OCI-LY3 (cell line): Measurements from ENCODE around the gene ANKRD39.

Experiments used
- H2AFZ ChIP-seq: fragments of 200-600, 300-600 bp; shearing (Covaris generic); 2 replicates; pipeline ENCODE4 v1.6.0; 2014; ENCODE audit warnings: antibody characterized with exemption, low read depth, low read length
- H3K27ac ChIP-seq: fragments of 200-600, 300-600 bp; sonication (generic); 2 replicates; pipeline ENCODE4 v1.5.1; 2014; ENCODE audit warnings: mild to moderate bottlenecking, low read length, moderate library complexity, mixed read lengths
- H3K27me3 ChIP-seq: fragments of 200-600, 300-600 bp; sonication (generic); 2 replicates; pipeline ENCODE4 v1.6.1; 2014; ENCODE audit warnings: low read depth, low read length, mixed read lengths
- H3K36me3 ChIP-seq: fragments of 200-600, 300-600 bp; sonication (generic); replicated peaks from 2 replicates; pipeline ENCODE3; 2014; ENCODE audit warnings: low read depth, low read length, mixed read lengths
- H3K4me1 ChIP-seq: fragments of 300-600, 200-600 bp; sonication (generic); 2 replicates; pipeline ENCODE4 v1.6.1; 2014; ENCODE audit warnings: low read length, mixed read lengths
- H3K4me2 ChIP-seq: fragments of 200-600, 300-600 bp; sonication (generic); 2 replicates; pipeline ENCODE4 v1.6.1; 2014; ENCODE audit warnings: low read length, mixed read lengths
- H3K4me3 ChIP-seq: fragments of 300-600, 200-600 bp; sonication (generic); 2 replicates; pipeline ENCODE4 v1.5.1; 2014; ENCODE audit warnings: antibody characterized with exemption, mild to moderate bottlenecking, low read length, moderate library complexity
- H3K79me2 ChIP-seq: fragments of 300-600, 200-600 bp; shearing (Covaris generic); 2 replicates; pipeline ENCODE4 v1.6.1; 2014; ENCODE audit warnings: mild to moderate bottlenecking, low read length, mixed read lengths
- H3K9ac ChIP-seq: fragments of 300-600, 200-600 bp; shearing (Covaris generic); 2 replicates; pipeline ENCODE4 v1.6.0; 2014; ENCODE audit warnings: mild to moderate bottlenecking, low read length, moderate library complexity
- H3K9me3 ChIP-seq: fragments of 200-600, 300-600 bp; shearing (Covaris generic); 2 replicates; pipeline ENCODE4 v1.6.1; 2014; ENCODE audit warnings: low read length, mixed read lengths; ENCODE audit not compliant: insufficient read depth
- H4K20me1 ChIP-seq: fragments of 200-600, 300-600 bp; sonication (generic); 2 replicates; pipeline ENCODE4 v1.6.1; 2016; ENCODE audit warnings: low read length, mixed read lengths; ENCODE audit not compliant: insufficient read depth
- EZH2phosphoT487 ChIP-seq: fragments of 200-600 bp; shearing (Covaris generic); IDR thresholded peaks from 2 replicates; pipeline ENCODE4 v1.6.1; 2018; ENCODE audit warnings: antibody characterized with exemption, mixed run types, low read depth
- TF ChIP-seq, protein P1 (sequence below): fragments of 200-600, 300-600 bp; sonication (generic); IDR thresholded peaks from 2 replicates; pipeline ENCODE4 v1.5.1; 2014; ENCODE audit warnings: antibody characterized with exemption, low read length, low read depth

Gene ANKRD39

DNA sequence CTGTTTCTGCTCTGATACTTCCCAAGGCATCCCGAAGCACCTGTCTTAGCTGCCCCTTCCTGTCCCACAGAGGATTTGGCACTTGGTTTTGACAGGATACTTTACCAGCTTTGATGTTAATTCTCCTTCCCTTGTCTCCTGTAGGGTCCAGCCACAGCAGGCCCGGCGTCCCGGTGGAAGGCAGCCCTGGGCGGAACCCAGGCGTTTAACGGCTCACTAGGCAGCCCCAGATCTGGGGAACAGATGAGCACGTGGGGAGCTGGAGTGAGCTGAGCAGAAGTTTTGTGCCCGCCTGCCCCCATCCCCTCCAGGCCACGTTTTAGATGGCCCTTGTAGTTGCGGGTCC, 25.4 kb downstream of the ANKRD39 start:
- Histone ChIP-seq H3K9me3 (no peaks in the 10 kb centered on the region), H3K27ac (no peak overlapping the region), H3K27me3 (no peaks in the 10 kb centered on the region), H3K4me2 (no peak overlapping the region), H2AFZ (no peak overlapping the region), H4K20me1 (no peaks in the 10 kb centered on the region), H3K79me2 (no peaks in the 10 kb centered on the region), H3K4me3 (no peak overlapping the region), H3K36me3 (peaks cover 29% of the 10 kb centered on the region), H3K4me1 (no peaks in the 10 kb centered on the region), H3K9ac (no peak overlapping the region)
- TF ChIP-seq, protein P1, sequence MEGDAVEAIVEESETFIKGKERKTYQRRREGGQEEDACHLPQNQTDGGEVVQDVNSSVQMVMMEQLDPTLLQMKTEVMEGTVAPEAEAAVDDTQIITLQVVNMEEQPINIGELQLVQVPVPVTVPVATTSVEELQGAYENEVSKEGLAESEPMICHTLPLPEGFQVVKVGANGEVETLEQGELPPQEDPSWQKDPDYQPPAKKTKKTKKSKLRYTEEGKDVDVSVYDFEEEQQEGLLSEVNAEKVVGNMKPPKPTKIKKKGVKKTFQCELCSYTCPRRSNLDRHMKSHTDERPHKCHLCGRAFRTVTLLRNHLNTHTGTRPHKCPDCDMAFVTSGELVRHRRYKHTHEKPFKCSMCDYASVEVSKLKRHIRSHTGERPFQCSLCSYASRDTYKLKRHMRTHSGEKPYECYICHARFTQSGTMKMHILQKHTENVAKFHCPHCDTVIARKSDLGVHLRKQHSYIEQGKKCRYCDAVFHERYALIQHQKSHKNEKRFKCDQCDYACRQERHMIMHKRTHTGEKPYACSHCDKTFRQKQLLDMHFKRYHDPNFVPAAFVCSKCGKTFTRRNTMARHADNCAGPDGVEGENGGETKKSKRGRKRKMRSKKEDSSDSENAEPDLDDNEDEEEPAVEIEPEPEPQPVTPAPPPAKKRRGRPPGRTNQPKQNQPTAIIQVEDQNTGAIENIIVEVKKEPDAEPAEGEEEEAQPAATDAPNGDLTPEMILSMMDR = no peak
- TF ChIP-seq EZH2phosphoT487 = no peak

DNA sequence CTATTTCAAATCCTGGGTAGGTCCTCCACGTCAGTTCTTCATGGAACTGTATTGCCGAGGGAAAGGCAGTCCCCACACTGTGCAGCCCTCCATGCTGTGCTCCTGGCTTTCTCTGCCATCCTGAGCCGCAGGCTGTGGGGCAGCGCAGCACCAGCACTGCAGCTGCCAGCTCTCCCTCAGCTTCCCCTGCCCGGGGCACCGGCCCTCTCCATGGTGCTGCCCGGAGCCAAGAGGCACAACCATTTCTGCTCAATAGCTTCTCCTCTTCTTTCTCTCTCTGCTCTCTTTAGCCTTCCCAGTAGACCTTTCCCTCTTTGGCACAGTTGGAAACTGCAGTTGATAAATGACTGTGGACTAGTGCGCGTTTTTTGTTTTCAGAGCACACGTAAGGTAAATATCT, 26.1 kb downstream of the ANKRD39 start:
- H4K20me1 ChIP-seq = no peaks in the 10 kb centered on the region
- H3K79me2 ChIP-seq = no peaks in the 10 kb centered on the region
- no peak overlapping the region for H3K4me2 ChIP-seq
- H3K27me3 ChIP-seq = no peaks in the 10 kb centered on the region
- H2AFZ ChIP-seq = no peak overlapping the region
- TF ChIP-seq EZH2phosphoT487 = no peak
- TF ChIP-seq, protein P1 = no peak
- H3K4me1 ChIP-seq = no peaks in the 10 kb centered on the region
- H3K9ac ChIP-seq = no peak overlapping the region
- H3K36me3 ChIP-seq = peaks cover 26% of the 10 kb centered on the region
- H3K9me3 ChIP-seq = no peaks in the 10 kb centered on the region
- H3K4me3 ChIP-seq = no peak overlapping the region
- no peak overlapping the region for H3K27ac ChIP-seq

DNA sequence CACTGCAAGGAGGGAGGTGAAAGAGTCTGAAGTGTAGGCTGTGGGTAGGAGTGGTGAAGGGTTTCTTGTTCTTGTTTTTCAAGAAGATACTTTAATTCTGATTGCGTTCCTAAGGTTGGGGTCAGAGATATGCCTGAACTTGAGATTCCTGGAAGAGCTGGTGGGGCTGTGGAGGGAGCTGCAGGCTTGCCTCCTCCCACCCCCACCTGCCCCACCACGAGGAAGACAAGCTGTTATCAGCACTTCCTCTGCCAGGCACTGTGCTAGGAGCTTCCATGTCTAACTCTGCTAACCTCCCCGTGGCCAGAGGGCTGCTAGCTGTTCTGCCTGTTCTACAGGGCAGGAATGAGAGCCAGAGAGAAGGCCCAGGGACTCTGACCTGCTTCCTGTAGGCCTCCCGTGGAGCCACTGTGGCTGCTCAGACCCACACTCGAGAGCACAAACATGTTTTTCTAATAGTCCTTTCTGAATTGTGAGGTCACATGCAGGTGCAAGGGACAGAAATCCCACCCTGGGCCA, 27.7 kb downstream of the ANKRD39 start:
- no peak overlapping the region for H2AFZ ChIP-seq
- no peak overlapping the region for H3K4me2 ChIP-seq
- H3K4me3 ChIP-seq = no peak overlapping the region
- no peak overlapping the region for H3K27ac ChIP-seq
- H3K36me3 ChIP-seq = peaks cover 31% of the 10 kb centered on the region
- H4K20me1 ChIP-seq = no peaks in the 10 kb centered on the region
- no peaks in the 10 kb centered on the region for H3K27me3 ChIP-seq
- no peaks in the 10 kb centered on the region for H3K4me1 ChIP-seq
- no peak overlapping the region for H3K9ac ChIP-seq
- no peaks in the 10 kb centered on the region for H3K79me2 ChIP-seq
- H3K9me3 ChIP-seq = no peaks in the 10 kb centered on the region
- no peak for TF ChIP-seq EZH2phosphoT487
- TF ChIP-seq, protein P1 = no peak

DNA sequence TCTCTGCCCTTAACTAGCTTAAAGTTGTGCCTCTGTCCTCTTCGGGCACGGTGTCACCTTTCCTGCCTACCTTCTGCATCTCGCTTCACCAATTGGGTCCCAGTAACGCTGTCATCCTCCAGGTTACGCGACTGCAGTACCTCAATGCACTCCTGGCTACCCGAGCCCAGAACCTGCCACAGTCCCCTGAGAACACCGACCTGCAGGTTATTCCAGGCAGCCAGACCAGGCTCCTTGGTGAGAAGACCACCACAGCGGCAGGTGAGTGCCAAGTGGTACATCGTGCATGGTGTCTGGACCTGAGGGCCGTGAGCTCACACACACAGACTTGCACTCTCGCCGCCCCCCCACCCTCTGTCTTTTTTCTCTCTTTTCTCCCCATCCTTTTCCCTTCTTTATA, 28.9 kb downstream of the ANKRD39 start:
- Histone ChIP-seq H3K9me3 (no peaks in the 10 kb centered on the region), H3K27me3 (no peaks in the 10 kb centered on the region), H3K36me3 (peaks cover 26% of the 10 kb centered on the region), H3K79me2 (no peaks in the 10 kb centered on the region), H2AFZ (no peak overlapping the region), H3K27ac (no peak overlapping the region), H3K9ac (no peak overlapping the region), H3K4me3 (no peak overlapping the region), H3K4me1 (no peaks in the 10 kb centered on the region), H4K20me1 (no peaks in the 10 kb centered on the region), H3K4me2 (no peak overlapping the region)
- TF ChIP-seq, protein P1 = no peak
- no peak for TF ChIP-seq EZH2phosphoT487
